ENCODE measurements around the gene NR3C1.

NR3C1 gene

GRCh38 chr5:143254819-143255218, 148.7 kb downstream of the NR3C1 start:
- no peaks in the 10 kb centered on the region for H3K9me3 ChIP-seq (ENCODE audit: low read length)
- no peaks in the 10 kb centered on the region for H3K36me3 ChIP-seq (ENCODE audit: insufficient read depth, low read length)
- H3K4me3 ChIP-seq (ENCODE audit: low read length) = no peak overlapping the region
- H3K27me3 ChIP-seq (ENCODE audit: insufficient read depth, low read length) = no peaks in the 10 kb centered on the region
- no peak overlapping the region for H2AFZ ChIP-seq (ENCODE audit: low read depth, low read length)
- no peaks in the 10 kb centered on the region for H3K4me1 ChIP-seq (ENCODE audit: insufficient read depth, low read length)

GRCh38 chr5:143251946-143252345, 151.5 kb downstream of the NR3C1 start:
- H3K9me3 ChIP-seq (ENCODE audit: low read length) = no peaks in the 10 kb centered on the region
- H3K27me3 ChIP-seq (ENCODE audit: insufficient read depth, low read length) = no peaks in the 10 kb centered on the region
- H3K4me1 ChIP-seq (ENCODE audit: insufficient read depth, low read length) = peaks cover 3% of the 10 kb centered on the region
- no peak overlapping the region for H2AFZ ChIP-seq (ENCODE audit: low read depth, low read length)
- no peaks in the 10 kb centered on the region for H3K36me3 ChIP-seq (ENCODE audit: insufficient read depth, low read length)
- H3K4me3 ChIP-seq (ENCODE audit: low read length) = no peak overlapping the region

- Histone ChIP-seq H3K36me3 (ENCODE audit: insufficient read depth, low read length) (no peaks in the 10 kb centered on the region), H2AFZ (ENCODE audit: low read depth, low read length) (no peak overlapping the region), H3K27me3 (ENCODE audit: insufficient read depth, low read length) (no peaks in the 10 kb centered on the region), H3K9me3 (ENCODE audit: low read length) (no peaks in the 10 kb centered on the region), H3K4me3 (ENCODE audit: low read length) (no peak overlapping the region), H3K4me1 (ENCODE audit: insufficient read depth, low read length) (peaks cover 5% of the 10 kb centered on the region)
Measured at GRCh38 chr5:143251190-143251589, 152.3 kb downstream of the NR3C1 start.

GRCh38 chr5:143249851-143250250, 153.6 kb downstream of the NR3C1 start:
- Histone ChIP-seq H2AFZ (ENCODE audit: low read depth, low read length) (no peak overlapping the region), H3K36me3 (ENCODE audit: insufficient read depth, low read length) (no peaks in the 10 kb centered on the region), H3K4me1 (ENCODE audit: insufficient read depth, low read length) (peaks cover 7% of the 10 kb centered on the region), H3K4me3 (ENCODE audit: low read length) (no peak overlapping the region), H3K9me3 (ENCODE audit: low read length) (no peaks in the 10 kb centered on the region), H3K27me3 (ENCODE audit: insufficient read depth, low read length) (no peaks in the 10 kb centered on the region)

- no peaks in the 10 kb centered on the region for H3K27me3 ChIP-seq (ENCODE audit: insufficient read depth, low read length)
- H2AFZ ChIP-seq (ENCODE audit: low read depth, low read length) = no peak overlapping the region
- peaks cover 7% of the 10 kb centered on the region for H3K4me1 ChIP-seq (ENCODE audit: insufficient read depth, low read length)
- no peaks in the 10 kb centered on the region for H3K36me3 ChIP-seq (ENCODE audit: insufficient read depth, low read length)
- H3K4me3 ChIP-seq (ENCODE audit: low read length) = no peak overlapping the region
- no peaks in the 10 kb centered on the region for H3K9me3 ChIP-seq (ENCODE audit: low read length)
Measured at GRCh38 chr5:143248822-143249579, 154.5 kb downstream of the NR3C1 start.

GRCh38 chr5:143248391-143248790, 155.1 kb downstream of the NR3C1 start:
- Histone ChIP-seq H3K4me1 (ENCODE audit: insufficient read depth, low read length) (peaks cover 7% of the 10 kb centered on the region), H3K27me3 (ENCODE audit: insufficient read depth, low read length) (no peaks in the 10 kb centered on the region)

GRCh38 chr5:143247134-143247815, 156.2 kb downstream of the NR3C1 start:
- H3K9me3 ChIP-seq (ENCODE audit: low read length) = no peaks in the 10 kb centered on the region
- no peaks in the 10 kb centered on the region for H3K27me3 ChIP-seq (ENCODE audit: insufficient read depth, low read length)
- H3K4me1 ChIP-seq (ENCODE audit: insufficient read depth, low read length) = peaks cover 7% of the 10 kb centered on the region
- H2AFZ ChIP-seq (ENCODE audit: low read depth, low read length) = no peak overlapping the region
- H3K4me3 ChIP-seq (ENCODE audit: low read length) = no peak overlapping the region
- H3K36me3 ChIP-seq (ENCODE audit: insufficient read depth, low read length) = no peaks in the 10 kb centered on the region

More at GRCh38 chr5:143248391-143248790, 155.1 kb downstream of the NR3C1 start:
- Histone ChIP-seq H2AFZ (ENCODE audit: low read depth, low read length) (no peak overlapping the region), H3K9me3 (ENCODE audit: low read length) (no peaks in the 10 kb centered on the region), H3K4me3 (ENCODE audit: low read length) (no peak overlapping the region), H3K36me3 (ENCODE audit: insufficient read depth, low read length) (no peaks in the 10 kb centered on the region)

- Histone ChIP-seq H3K4me1 (ENCODE audit: insufficient read depth, low read length) (peaks cover 7% of the 10 kb centered on the region), H3K27me3 (ENCODE audit: insufficient read depth, low read length) (no peaks in the 10 kb centered on the region), H3K36me3 (ENCODE audit: insufficient read depth, low read length) (no peaks in the 10 kb centered on the region), H3K4me3 (ENCODE audit: low read length) (no peak overlapping the region), H3K9me3 (ENCODE audit: low read length) (no peaks in the 10 kb centered on the region), H2AFZ (ENCODE audit: low read depth, low read length) (no peak overlapping the region)
Measured at GRCh38 chr5:143245929-143246561, 157.4 kb downstream of the NR3C1 start.

- Histone ChIP-seq H3K4me3 (ENCODE audit: low read length) (no peak overlapping the region), H3K9me3 (ENCODE audit: low read length) (no peaks in the 10 kb centered on the region)
Measured at GRCh38 chr5:143244990-143245389, 158.5 kb downstream of the NR3C1 start.

GRCh38 chr5:143244000-143244736, 159.3 kb downstream of the NR3C1 start:
- H2AFZ ChIP-seq (ENCODE audit: low read depth, low read length) = no peak overlapping the region
- no peak overlapping the region for H3K4me3 ChIP-seq (ENCODE audit: low read length)

More at GRCh38 chr5:143244990-143245389, 158.5 kb downstream of the NR3C1 start:
- H3K4me1 ChIP-seq (ENCODE audit: insufficient read depth, low read length) = peaks cover 7% of the 10 kb centered on the region
- H3K36me3 ChIP-seq (ENCODE audit: insufficient read depth, low read length) = no peaks in the 10 kb centered on the region
- H3K27me3 ChIP-seq (ENCODE audit: insufficient read depth, low read length) = no peaks in the 10 kb centered on the region
- no peak overlapping the region for H2AFZ ChIP-seq (ENCODE audit: low read depth, low read length)

GRCh38 chr5:143243103-143243502, 160.4 kb downstream of the NR3C1 start:
- H2AFZ ChIP-seq (ENCODE audit: low read depth, low read length) = no peak overlapping the region
- no peaks in the 10 kb centered on the region for H3K9me3 ChIP-seq (ENCODE audit: low read length)
- no peaks in the 10 kb centered on the region for H3K27me3 ChIP-seq (ENCODE audit: insufficient read depth, low read length)
- no peak overlapping the region for H3K4me3 ChIP-seq (ENCODE audit: low read length)
- H3K36me3 ChIP-seq (ENCODE audit: insufficient read depth, low read length) = no peaks in the 10 kb centered on the region
- H3K4me1 ChIP-seq (ENCODE audit: insufficient read depth, low read length) = peaks cover 4% of the 10 kb centered on the region

More at GRCh38 chr5:143244000-143244736, 159.3 kb downstream of the NR3C1 start:
- no peaks in the 10 kb centered on the region for H3K9me3 ChIP-seq (ENCODE audit: low read length)
- H3K4me1 ChIP-seq (ENCODE audit: insufficient read depth, low read length) = peaks cover 5% of the 10 kb centered on the region
- no peaks in the 10 kb centered on the region for H3K36me3 ChIP-seq (ENCODE audit: insufficient read depth, low read length)
- H3K27me3 ChIP-seq (ENCODE audit: insufficient read depth, low read length) = no peaks in the 10 kb centered on the region

- H2AFZ ChIP-seq (ENCODE audit: low read depth, low read length) = no peak overlapping the region
- no peaks in the 10 kb centered on the region for H3K36me3 ChIP-seq (ENCODE audit: insufficient read depth, low read length)
- no peaks in the 10 kb centered on the region for H3K27me3 ChIP-seq (ENCODE audit: insufficient read depth, low read length)
- H3K4me3 ChIP-seq (ENCODE audit: low read length) = no peak overlapping the region
- H3K4me1 ChIP-seq (ENCODE audit: insufficient read depth, low read length) = peaks cover 4% of the 10 kb centered on the region
- H3K9me3 ChIP-seq (ENCODE audit: low read length) = no peaks in the 10 kb centered on the region
Measured at GRCh38 chr5:143241892-143242291, 161.6 kb downstream of the NR3C1 start.

All from neuron (in vitro differentiated cells).